ENCODE measurements around the gene LRP1B.

LRP1B gene

GRCh38 chr2:140892911-140893637, 1237.7 kb downstream of the LRP1B start:
- no peak for DNase-seq (ENCODE audit: low spot score)

- no peak for DNase-seq (ENCODE audit: low spot score)
Measured at GRCh38 chr2:140892436-140892835, 1238.4 kb downstream of the LRP1B start.

GRCh38 chr2:140891614-140892212, 1239.1 kb downstream of the LRP1B start:
- no peak for DNase-seq (ENCODE audit: low spot score)

GRCh38 chr2:140882671-140883620, 1247.9 kb downstream of the LRP1B start:
- no peak for DNase-seq (ENCODE audit: low spot score)

- DNase-seq (ENCODE audit: low spot score): no peak
Measured at GRCh38 chr2:140880573-140880972, 1250.2 kb downstream of the LRP1B start.

GRCh38 chr2:140876015-140876414, 1254.8 kb downstream of the LRP1B start:
- no peak for DNase-seq (ENCODE audit: low spot score)

- DNase-seq (ENCODE audit: low spot score): no peak
Measured at GRCh38 chr2:140873915-140874531, 1256.8 kb downstream of the LRP1B start.

- no peak for DNase-seq (ENCODE audit: low spot score)
Measured at GRCh38 chr2:140869925-140870324, 1260.9 kb downstream of the LRP1B start.

GRCh38 chr2:140869107-140869506, 1261.7 kb downstream of the LRP1B start:
- no peak for DNase-seq (ENCODE audit: low spot score)

GRCh38 chr2:140865837-140866236, 1265.0 kb downstream of the LRP1B start:
- DNase-seq (ENCODE audit: low spot score): no peak

GRCh38 chr2:140863713-140864112, 1267.1 kb downstream of the LRP1B start:
- no peak for DNase-seq (ENCODE audit: low spot score)

GRCh38 chr2:140862181-140862580, 1268.6 kb downstream of the LRP1B start:
- no peak for DNase-seq (ENCODE audit: low spot score)

GRCh38 chr2:140861666-140862065, 1269.2 kb downstream of the LRP1B start:
- no peak for DNase-seq (ENCODE audit: low spot score)

GRCh38 chr2:140855471-140855870, 1275.3 kb downstream of the LRP1B start:
- no peak for DNase-seq (ENCODE audit: low spot score)

GRCh38 chr2:140851258-140851981, 1279.4 kb downstream of the LRP1B start:
- no peak for DNase-seq (ENCODE audit: low spot score)

- no peak for DNase-seq (ENCODE audit: low spot score)
Measured at GRCh38 chr2:140843186-140843585, 1287.6 kb downstream of the LRP1B start.

- no peak for DNase-seq (ENCODE audit: low spot score)
Measured at GRCh38 chr2:140842110-140842509, 1288.7 kb downstream of the LRP1B start.

- no peak for DNase-seq (ENCODE audit: low spot score)
Measured at GRCh38 chr2:140841141-140841540, 1289.7 kb downstream of the LRP1B start.

- no peak for DNase-seq (ENCODE audit: low spot score)
Measured at GRCh38 chr2:140836826-140837225, 1294.0 kb downstream of the LRP1B start.

- DNase-seq (ENCODE audit: low spot score): no peak
Measured at GRCh38 chr2:140835079-140835478, 1295.7 kb downstream of the LRP1B start.

- no peak for DNase-seq (ENCODE audit: low spot score)
Measured at GRCh38 chr2:140814141-140814540, 1316.7 kb downstream of the LRP1B start.

- DNase-seq (ENCODE audit: low spot score): no peak
Measured at GRCh38 chr2:140808820-140809219, 1322.0 kb downstream of the LRP1B start.

Measured in germinal center (tissue), 1 donor.